GM18505 (cell line): ENCODE results near the gene DSCAML1.

ENCODE experiments used
- ATAC-seq: cut with Tn5 transposase; IDR thresholded peaks from one replicate; pipeline ENCODE4 v1.9.1; 2021; ENCODE audit not compliant: unreplicated experiment
- POLR2A ChIP-seq: IDR thresholded peaks from 4 replicates; pipeline ENCODE4 v1.6.1; 2011; ENCODE audit warnings: borderline replicate concordance; ENCODE audit not compliant: insufficient read depth, insufficient read length; ENCODE audit errors: extremely low read depth

Gene DSCAML1

GRCh38 chr11:117743121-117743815 lies 53.7 kb downstream of the DSCAML1 start:
- ATAC-seq, result no peak
- TF ChIP-seq POLR2A, result no peak

- TF ChIP-seq POLR2A, result no peak
- no peak for ATAC-seq
Measured at GRCh38 chr11:117738246-117738957, 58.6 kb downstream of the DSCAML1 start.

GRCh38 chr11:117735350-117735977 lies 61.6 kb downstream of the DSCAML1 start:
- TF ChIP-seq POLR2A, result no peak
- ATAC-seq, result no peak

- ATAC-seq, result no peak
Measured at GRCh38 chr11:117734601-117735024, 62.4 kb downstream of the DSCAML1 start.

GRCh38 chr11:117733316-117733715 lies 63.7 kb downstream of the DSCAML1 start:
- no peak for ATAC-seq
- TF ChIP-seq POLR2A, result no peak

More at GRCh38 chr11:117734601-117735024, 62.4 kb downstream of the DSCAML1 start:
- no peak for TF ChIP-seq POLR2A

- TF ChIP-seq POLR2A, result no peak
- ATAC-seq, result no peak
Measured at GRCh38 chr11:117731722-117732290, 65.2 kb downstream of the DSCAML1 start.

GRCh38 chr11:117730208-117730800 lies 66.7 kb downstream of the DSCAML1 start:
- TF ChIP-seq POLR2A, result no peak
- ATAC-seq, result no peak

- TF ChIP-seq POLR2A, result no peak
- ATAC-seq, result no peak
Measured at GRCh38 chr11:117725048-117725734, 71.8 kb downstream of the DSCAML1 start.

- no peak for ATAC-seq
- TF ChIP-seq POLR2A, result no peak
Measured at GRCh38 chr11:117724621-117725020, 72.4 kb downstream of the DSCAML1 start.

- TF ChIP-seq POLR2A, result no peak
- ATAC-seq, result no peak
Measured at GRCh38 chr11:117724104-117724503, 72.9 kb downstream of the DSCAML1 start.

GRCh38 chr11:117723277-117724024 lies 73.6 kb downstream of the DSCAML1 start:
- ATAC-seq, result no peak
- TF ChIP-seq POLR2A, result no peak

GRCh38 chr11:117722082-117722481 lies 74.9 kb downstream of the DSCAML1 start:
- TF ChIP-seq POLR2A, result no peak
- no peak for ATAC-seq
